ENCODE data around the gene YBX3.

Gene YBX3

DNA sequence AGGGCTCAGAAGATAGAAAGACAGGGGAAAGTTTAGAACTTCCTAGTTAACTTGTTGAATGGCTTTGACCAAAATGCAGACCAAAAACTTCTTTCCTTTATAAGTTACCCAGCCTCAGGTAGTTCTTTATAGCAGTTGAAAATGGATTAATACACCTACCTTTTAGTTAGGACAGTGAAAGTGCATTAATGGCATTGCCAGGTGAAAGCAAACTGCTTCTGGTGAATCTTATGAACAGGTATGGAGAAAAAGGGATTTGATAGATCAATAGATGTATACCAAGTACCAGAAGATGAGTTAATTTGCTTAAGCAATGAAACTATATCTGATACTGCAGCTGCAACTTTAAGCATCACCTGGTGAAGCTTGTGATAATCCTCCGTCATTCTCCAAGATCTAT lies 35.1 kb downstream of the YBX3 start:
- no peak for FAIRE-seq
- no peak for TF ChIP-seq CTCF (IDR thresholded peaks at IDR 0.05; ENCODE audit: insufficient read depth, missing control alignments)
- DNase-seq (ENCODE audit: insufficient read length, low spot score): no peak

DNA sequence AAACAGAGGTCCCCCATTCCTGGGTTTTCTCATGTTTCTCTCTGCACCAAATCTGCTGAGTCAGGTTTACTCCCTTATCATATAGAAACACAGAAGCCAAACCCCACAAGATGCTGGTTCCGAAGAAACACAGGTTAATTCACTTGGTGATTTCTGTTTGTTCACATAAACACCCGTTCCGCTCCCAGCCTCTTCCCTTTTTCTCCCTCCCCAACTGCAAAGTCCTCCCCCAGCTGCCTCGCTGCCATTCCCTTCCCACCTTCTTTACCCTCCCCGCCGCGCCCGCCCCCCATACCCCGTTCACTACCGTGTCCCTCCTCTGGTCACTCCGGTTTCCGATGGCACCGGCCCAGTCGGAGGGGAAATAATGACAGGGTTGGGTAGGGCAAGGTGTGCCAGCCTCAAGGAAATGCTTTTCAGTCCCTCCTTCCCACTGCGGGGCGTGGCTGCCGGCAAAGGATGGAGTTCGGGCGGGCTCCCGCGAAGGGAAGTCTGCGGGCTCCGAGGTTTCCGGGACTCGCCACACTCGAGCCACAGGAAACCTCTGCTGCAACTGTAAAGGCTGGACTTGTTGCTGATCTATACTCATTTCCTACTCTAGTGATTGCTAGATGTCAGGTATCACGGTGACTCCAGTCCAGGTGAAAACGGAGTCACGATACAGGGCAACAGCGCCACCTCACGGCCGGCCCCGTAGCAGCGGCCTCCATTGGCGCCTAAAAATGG lies 49.3 kb downstream of the YBX3 start, which contains the start of gene STYK1:
Gene STYK1, minus strand, starts transcription at position 394 of the 726 bp plus-strand sequence. CDS start 39,434 bp downstream, outside the sequence.
- DNase-seq (ENCODE audit: insufficient read length, low spot score) (peak; percentile 50), FAIRE-seq (no peak)
- peak; percentile 89 for TF ChIP-seq CTCF (IDR thresholded peaks at IDR 0.05; ENCODE audit: insufficient read depth, missing control alignments)

DNA sequence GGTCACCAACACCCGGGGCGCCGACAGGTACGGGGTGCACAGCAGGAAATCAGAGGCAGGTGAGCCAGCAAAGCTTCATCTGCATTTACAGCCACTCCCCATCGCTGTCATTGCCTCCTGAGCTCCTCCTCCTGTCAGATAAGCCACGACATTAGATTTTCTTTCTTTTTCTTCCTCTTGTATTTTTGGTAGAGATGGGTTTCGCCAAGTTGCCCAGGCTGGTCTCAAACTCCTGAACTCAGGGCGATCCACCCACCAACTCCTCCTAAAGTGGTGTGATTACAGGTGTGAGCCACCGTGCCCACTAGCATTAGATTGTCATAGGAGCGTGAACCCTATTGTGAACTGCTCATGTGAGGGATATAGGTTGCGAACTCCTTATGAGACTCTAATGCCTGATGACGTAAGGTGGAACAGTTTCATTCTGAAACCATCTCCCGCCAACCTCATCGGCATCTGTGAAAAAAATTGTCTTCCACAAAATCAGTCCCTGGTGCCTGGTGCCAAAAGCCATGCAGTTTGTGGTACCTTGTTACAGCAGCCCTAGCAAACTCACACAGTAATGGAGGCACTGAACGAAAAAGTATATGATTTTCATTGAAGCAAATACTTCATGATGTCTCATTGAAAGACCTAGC lies 50.8 kb downstream of the YBX3 start:
- TF ChIP-seq CTCF (IDR thresholded peaks at IDR 0.05; ENCODE audit: insufficient read depth, missing control alignments): no peak
- no peak for FAIRE-seq
- no peak for DNase-seq (ENCODE audit: insufficient read length, low spot score)

GRCh38 chr12:10669533-10669932 lies 53.6 kb downstream of the YBX3 start:
- TF ChIP-seq CTCF (IDR thresholded peaks at IDR 0.05; ENCODE audit: insufficient read depth, missing control alignments): no peak
- FAIRE-seq: no peak

DNA sequence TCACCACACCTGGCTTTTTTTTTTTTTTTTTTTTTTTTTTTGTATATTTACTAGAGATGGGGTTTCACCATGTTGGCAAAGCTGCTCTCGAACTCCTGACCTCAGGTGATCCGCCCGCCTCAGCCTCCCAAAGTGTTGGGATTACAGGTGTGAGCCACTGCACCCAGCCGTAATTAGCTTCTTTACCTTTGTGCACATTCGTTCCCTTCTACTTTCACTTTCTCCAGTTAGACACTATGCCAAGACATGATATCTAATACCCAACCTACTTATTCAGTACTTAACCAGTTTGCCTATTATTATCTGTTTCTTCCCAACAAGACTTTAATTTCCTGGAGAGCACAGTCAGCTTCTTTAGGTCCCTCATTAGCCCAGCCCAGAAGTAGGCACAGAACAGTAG lies 54.6 kb downstream of the YBX3 start:
- no peak for FAIRE-seq
- no peak for TF ChIP-seq CTCF (IDR thresholded peaks at IDR 0.05; ENCODE audit: insufficient read depth, missing control alignments)
- DNase-seq (ENCODE audit: insufficient read length, low spot score): no peak

More at GRCh38 chr12:10669533-10669932, 53.6 kb downstream of the YBX3 start:
- no peak for DNase-seq (ENCODE audit: insufficient read length, low spot score)

DNA sequence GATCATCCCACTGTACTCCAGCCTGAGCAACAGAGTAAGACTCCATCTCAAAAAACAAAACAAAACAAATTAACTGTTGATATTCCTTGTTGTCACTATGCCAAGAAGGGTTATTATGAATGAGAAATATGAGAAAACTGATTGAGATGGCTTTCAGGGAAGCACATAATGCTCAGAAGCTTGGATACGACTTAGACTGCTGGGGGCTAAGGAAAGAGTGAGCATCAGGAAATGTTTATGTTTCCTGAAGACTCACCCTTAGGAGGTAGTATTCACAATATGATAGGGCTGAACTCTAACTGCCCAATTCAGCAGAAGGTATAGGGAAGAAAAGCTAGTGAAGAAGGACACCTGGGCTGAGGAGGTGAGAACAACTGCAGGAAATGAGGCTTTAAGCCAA lies 55.5 kb downstream of the YBX3 start:
- TF ChIP-seq CTCF (IDR thresholded peaks at IDR 0.05; ENCODE audit: insufficient read depth, missing control alignments): no peak
- no peak for DNase-seq (ENCODE audit: insufficient read length, low spot score)
- FAIRE-seq: no peak

GRCh38 chr12:10664499-10664898 lies 58.6 kb downstream of the YBX3 start:
- DNase-seq (ENCODE audit: insufficient read length, low spot score) (no peak), FAIRE-seq (no peak)
- TF ChIP-seq CTCF (IDR thresholded peaks at IDR 0.05; ENCODE audit: insufficient read depth, missing control alignments): no peak
